Stimulated activated CD8-positive, alpha-beta memory T cell treated with anti-CD3 and anti-CD28 coated beads, Interleukin-7, amount 100 ng/mL, for 48 hours (primary cell): ENCODE data around the gene TXK.

Experiments used
- DNase-seq, 2 donors: peaks; one replicate each; pipeline ENCODE4 v3.0.0-alpha.2; 2020; ENCODE audit warnings: low read depth in 1 of 2; ENCODE audit errors: extremely low read depth in 1 of 2

The TXK gene

DNA sequence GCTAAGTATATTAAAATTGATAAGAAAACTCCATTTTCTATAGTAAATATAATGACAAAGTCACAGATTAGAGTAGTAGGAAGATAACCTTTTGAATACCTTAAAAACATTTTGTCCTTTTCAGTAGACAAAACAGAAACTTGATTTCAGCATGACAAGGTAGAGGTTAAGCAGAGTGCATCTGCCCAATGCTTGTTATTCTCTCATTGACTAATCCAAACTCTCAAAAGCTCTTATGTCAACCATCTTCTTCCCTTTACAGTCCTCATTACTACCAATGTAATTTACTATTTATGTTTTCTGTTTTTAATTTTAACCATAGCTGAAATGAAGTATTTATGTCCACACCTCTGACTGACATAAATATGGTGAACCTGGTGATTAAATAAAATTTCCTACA lies 106.4 kb downstream of the TXK start:
- no peak for DNase-seq

DNA sequence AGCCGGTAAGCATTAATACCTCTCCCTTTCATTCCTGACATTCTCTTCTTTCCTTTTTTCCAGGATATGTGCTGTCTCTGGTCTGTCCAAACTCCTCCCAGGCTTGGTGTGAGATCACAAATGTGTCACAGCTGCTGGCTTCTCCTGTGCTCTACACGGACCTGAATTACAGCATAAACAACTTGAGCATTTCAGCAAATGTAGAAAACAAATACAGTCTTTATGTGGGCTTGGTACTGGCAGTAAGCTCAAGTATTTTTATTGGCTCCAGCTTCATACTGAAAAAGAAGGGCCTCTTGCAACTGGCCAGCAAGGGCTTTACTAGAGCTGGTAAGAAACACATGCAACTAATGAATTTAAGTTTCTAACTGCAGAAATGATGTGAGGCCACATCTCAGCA lies 109.0 kb downstream of the TXK start:
- DNase-seq: no peak

DNA sequence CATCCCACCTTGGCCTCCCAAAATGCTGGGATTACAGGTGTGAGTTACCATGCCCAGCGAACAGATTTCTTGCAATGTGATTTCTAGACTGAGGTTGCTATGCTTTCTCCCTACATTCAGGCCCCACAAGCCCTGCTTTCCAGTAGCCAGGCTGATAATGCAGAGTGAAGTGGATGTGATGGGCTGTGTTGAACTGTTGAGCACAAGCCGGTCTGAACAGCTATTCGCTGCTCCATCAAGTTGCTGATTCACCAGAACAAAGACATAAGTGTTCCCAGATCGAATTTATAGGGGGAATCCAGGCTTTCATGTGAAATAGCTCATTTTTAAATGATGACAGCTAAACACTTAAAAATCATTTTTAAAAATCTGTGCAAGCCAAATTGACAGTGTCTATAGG lies 109.5 kb downstream of the TXK start:
- DNase-seq: no peak

DNA sequence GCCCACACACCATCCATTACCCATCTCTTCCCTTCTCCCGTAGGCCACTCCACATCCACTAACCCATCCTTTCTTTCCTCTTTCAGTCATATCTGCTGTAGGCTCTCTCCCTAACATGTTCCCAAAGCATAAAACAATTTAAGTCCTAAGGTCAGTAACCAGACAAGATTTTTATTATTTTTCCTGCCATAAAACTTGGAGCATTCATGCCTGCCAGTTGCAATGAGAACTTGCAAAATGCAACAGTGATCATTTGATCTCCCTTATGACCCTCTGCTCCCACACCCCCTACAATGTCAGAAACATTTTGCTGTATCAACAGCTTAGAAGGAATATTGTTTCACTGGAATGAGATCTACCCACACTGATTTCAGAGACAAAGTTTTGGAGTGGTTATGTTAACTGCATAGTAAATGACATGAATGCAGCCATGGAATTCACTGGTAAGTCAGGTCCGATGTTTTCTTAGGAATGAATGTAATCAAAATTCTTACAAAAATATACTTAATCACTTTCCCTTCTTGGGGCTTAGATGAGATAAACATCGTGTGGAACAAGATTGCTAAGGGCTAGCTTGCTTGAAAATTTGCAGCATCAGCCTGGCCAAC lies 111.8 kb downstream of the TXK start:
- DNase-seq: no peak

DNA sequence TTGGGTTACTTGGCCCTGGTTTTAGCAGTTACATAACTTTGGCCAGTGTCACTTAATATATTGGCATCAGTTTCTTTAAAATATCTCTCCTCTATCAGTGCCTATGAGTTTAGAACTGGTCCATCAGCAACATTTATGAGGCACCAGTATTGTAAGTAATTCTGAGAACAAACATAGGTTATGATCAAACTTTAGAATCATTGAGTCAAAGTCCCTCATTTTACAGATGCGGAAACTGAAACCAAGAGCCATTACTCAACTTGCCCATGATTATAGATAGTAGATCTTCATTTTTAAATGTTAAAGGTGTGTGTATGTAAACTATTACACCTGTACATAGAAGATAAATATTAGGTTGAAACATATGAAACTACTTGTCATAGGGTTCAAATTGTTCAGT lies 113.0 kb downstream of the TXK start:
- no peak for DNase-seq

DNA sequence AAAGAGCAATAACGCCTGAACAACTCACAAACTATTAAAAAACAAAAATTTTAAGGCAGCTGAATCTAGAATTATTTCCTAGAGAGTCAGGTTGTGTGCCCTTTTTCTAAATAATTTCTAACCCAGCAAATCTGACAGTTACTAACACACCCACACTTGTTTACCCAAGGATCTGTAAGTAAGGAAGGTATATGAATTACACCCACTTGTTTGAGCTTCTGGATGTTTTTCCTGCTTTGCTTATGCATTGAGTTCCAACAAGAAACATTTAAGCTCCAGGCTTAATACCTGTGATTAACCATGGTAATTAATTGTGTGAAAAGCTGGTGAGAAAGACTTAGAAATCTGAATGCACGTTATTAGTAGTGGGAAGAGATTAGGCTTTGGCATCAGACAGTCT lies 115.9 kb downstream of the TXK start:
- DNase-seq: no peak

DNA sequence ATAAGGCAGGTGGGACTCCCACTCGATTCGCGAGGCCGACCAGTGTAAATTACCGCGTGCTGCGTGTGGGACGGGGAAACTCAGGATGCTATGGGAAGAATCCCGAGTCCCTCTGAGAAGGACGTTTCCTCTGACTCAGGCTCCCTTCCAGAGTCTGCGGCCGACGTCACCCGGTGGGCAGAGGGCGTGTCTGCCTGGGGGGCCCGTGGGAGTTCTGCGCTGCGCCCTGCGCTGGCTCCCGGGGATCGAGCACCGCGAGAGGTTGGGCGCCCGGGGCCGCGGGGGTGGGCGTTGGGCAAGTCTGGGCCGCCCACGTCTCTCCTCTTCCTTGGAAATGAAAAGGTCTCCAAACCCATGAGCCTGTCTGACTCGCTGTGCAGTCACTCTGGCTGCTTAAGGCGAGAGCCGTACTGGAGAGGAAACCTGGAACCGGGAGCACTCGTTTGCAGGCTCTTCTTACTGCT lies 116.9 kb downstream of the TXK start:
- DNase-seq: peak; percentile 13 to 54
